ENCODE measurements around the gene LRRC37A3. TPM values are rescaled to one million over a fixed set of nuclear protein-coding genes. Genes with fewer than 3 reads are reported as not detected.

The LRRC37A3 gene
- total RNA-seq, 1 experiment from 2014 or later = 7.7 TPM

GRCh38 chr17:64941045-64941444, 21.8 kb upstream of the LRRC37A3 start (continued):
- TF ChIP-seq CEBPB (IDR thresholded peaks at IDR 0.05; ENCODE audit: low read depth) = no peak
- TF ChIP-seq FOSL1 (IDR thresholded peaks at IDR 0.05; ENCODE audit: low read depth) = no peak
- TF ChIP-seq TCF7L2 (IDR thresholded peaks at IDR 0.05; ENCODE audit: borderline replicate concordance, extremely low read depth, insufficient read depth, insufficient read length) = no peak
- no peak for TF ChIP-seq SIN3A (IDR thresholded peaks at IDR 0.05; ENCODE audit: low read depth)
- TF ChIP-seq YY1 (IDR thresholded peaks at IDR 0.05; ENCODE audit: extremely low read depth, insufficient replicate concordance, low read depth, low read length) = no peak
- TF ChIP-seq MAX (IDR thresholded peaks at IDR 0.05) = no peak
- no peak for TF ChIP-seq ZNF274 (IDR thresholded peaks at IDR 0.05; ENCODE audit: low read depth, low read length)
- TF ChIP-seq POLR2A (IDR thresholded peaks at IDR 0.05; ENCODE audit: borderline replicate concordance, extremely low read depth, insufficient read depth, insufficient read length) = no peak

- ChIA-PET CTCF (no interaction called here), POLR2A (no interaction called here), RAD21 (ENCODE audit: low non-redundant PET in 1 of 2, low total read pairs in 2 of 2, uncharacterized antibody in 2 of 2, unreplicated experiment in 2 of 2) (interaction anchor here in 1 of 2 experiments (0.7 kb wide), 2 partner anchors 20 to 1357 kb away, joined by 3 read pairs; no protein-coding TSS in a partner anchor)
- Histone ChIP-seq H3K79me2 (ENCODE audit: insufficient read depth, low read length) (no peaks in the 10 kb centered on the region), H3K27me3 (ENCODE audit: insufficient read depth, low read length) (no peaks in the 10 kb centered on the region), H3K27ac (ENCODE audit: low read depth, low read length) (no peak overlapping the region), H2AFZ (ENCODE audit: low read depth, low read length, poor library complexity, severe bottlenecking) (no peak overlapping the region), H3K9ac (ENCODE audit: low read length) (no peak overlapping the region), H3K4me3 (replicated peaks in 1 of 2; ENCODE audit: low read depth in 1 of 2, low read length in 2 of 2) (no peak overlapping the region), H3K9me2 (ENCODE audit: insufficient read depth) (no peaks in the 10 kb centered on the region), H3K4me2 (ENCODE audit: low read length) (no peak overlapping the region), H3K36me3 (ENCODE audit: control insufficient read depth in 1 of 2, insufficient read depth in 2 of 2, low read length in 2 of 2) (no peaks in the 10 kb centered on the region), H3K9me3 (ENCODE audit: control insufficient read depth in 1 of 2, insufficient read depth in 1 of 2, low read depth in 1 of 2, low read length in 2 of 2) (no peaks in the 10 kb centered on the region), H4K20me1 (ENCODE audit: insufficient read depth) (no peaks in the 10 kb centered on the region), H3K4me1 (ENCODE audit: control insufficient read depth in 1 of 2, insufficient read depth in 2 of 2, low read length in 2 of 2) (peaks cover 0 to 5% of the 10 kb centered on the region in 2 experiments; a peak in 1 of 4 replicates)
- intact Hi-C loops (cut with micrococcal nuclease) = no loop called here
- no TSS peak for BruUV-seq (replicated peaks)
- ATAC-seq (no peak), DNase-seq (ENCODE audit: low read depth, low spot score) (no peak)
- TF ChIP-seq SIN3A (IDR thresholded peaks at IDR 0.05; ENCODE audit: low read depth) (no peak), POLR2A (IDR thresholded peaks at IDR 0.05; ENCODE audit: borderline replicate concordance, extremely low read depth, insufficient read depth, insufficient read length) (no peak), ATF3 (IDR thresholded peaks at IDR 0.05) (no peak), ZBTB33 (IDR thresholded peaks at IDR 0.05; ENCODE audit: extremely low read depth, insufficient replicate concordance, low read length) (no peak), EZH2 (IDR thresholded peaks at IDR 0.05) (no peak), CTCF (IDR thresholded peaks at IDR 0.05 in 2 of 3, conservative IDR thresholded peaks at IDR 0.05 in 1 of 3; ENCODE audit: borderline replicate concordance in 1 of 3, insufficient read depth in 1 of 3, low read depth in 2 of 3, low read length in 2 of 3) (no peak), RAD21 (IDR thresholded peaks at IDR 0.05; ENCODE audit: low read depth) (no peak), MAX (IDR thresholded peaks at IDR 0.05) (no peak), ELF1 (IDR thresholded peaks at IDR 0.05; ENCODE audit: borderline replicate concordance, low read depth) (no peak), EZH2phosphoT487 (IDR thresholded peaks at IDR 0.05; ENCODE audit: borderline replicate concordance) (no peak), JUND (IDR thresholded peaks at IDR 0.05) (no peak), CEBPB (IDR thresholded peaks at IDR 0.05; ENCODE audit: low read depth) (no peak), YY1 (IDR thresholded peaks at IDR 0.05; ENCODE audit: extremely low read depth, insufficient replicate concordance, low read depth, low read length) (no peak)
These were observed 20.8 kb upstream of the LRRC37A3 start for GRCh38 chr17:64940055-64940454.

Data from HCT116 (cell line).